Gastroesophageal sphincter (tissue), 3 donors: ENCODE measurements around the gene SPATA16.

Experiments used
- POLR2A ChIP-seq, 2 donors: fragments of 450-650 bp; IDR thresholded peaks; one replicate each; pipeline ENCODE4 v1.6.1; 2017; ENCODE audit warnings: antibody characterized with exemption in 2 of 2, mild to moderate bottlenecking in 2 of 2, moderate library complexity in 1 of 2
- POLR2AphosphoS5 ChIP-seq: sonication (generic); formaldehyde crosslinking; IDR thresholded peaks from one replicate; pipeline ENCODE4 v1.6.1; 2017; ENCODE audit warnings: antibody characterized with exemption
- TF ChIP-seq, protein P1 (sequence below), 4 experiments: fragments of 200-600 bp in 2 of 4; fragments of 450-650 bp in 2 of 4; sonication (generic) in 1 of 4; IDR thresholded peaks; one replicate each; pipeline ENCODE4 v1.5.1; 2017 to 2019; ENCODE audit warnings: antibody characterized with exemption in 4 of 4, mild to moderate bottlenecking in 2 of 4, moderate library complexity in 2 of 4

DNA sequence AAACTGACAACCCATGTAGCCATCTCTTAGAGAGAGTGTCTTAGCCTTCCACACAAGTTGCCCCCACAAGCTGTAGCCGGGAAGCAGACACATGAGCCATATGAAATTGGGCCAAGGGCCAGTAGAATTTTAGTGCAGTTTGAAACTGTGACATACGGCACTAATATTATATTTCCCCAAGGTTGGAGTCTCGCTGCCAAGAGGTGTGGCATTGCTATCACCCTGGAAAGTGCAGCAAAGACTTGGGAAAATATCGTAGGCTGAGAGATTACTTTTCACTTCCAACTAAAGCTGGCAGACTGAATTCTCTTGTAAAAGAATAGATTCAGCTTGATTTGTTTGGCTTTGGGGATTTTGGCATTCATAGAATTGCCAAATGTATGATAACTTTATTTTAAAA lies 301.4 kb downstream of the SPATA16 start:
- TF ChIP-seq, protein P1, sequence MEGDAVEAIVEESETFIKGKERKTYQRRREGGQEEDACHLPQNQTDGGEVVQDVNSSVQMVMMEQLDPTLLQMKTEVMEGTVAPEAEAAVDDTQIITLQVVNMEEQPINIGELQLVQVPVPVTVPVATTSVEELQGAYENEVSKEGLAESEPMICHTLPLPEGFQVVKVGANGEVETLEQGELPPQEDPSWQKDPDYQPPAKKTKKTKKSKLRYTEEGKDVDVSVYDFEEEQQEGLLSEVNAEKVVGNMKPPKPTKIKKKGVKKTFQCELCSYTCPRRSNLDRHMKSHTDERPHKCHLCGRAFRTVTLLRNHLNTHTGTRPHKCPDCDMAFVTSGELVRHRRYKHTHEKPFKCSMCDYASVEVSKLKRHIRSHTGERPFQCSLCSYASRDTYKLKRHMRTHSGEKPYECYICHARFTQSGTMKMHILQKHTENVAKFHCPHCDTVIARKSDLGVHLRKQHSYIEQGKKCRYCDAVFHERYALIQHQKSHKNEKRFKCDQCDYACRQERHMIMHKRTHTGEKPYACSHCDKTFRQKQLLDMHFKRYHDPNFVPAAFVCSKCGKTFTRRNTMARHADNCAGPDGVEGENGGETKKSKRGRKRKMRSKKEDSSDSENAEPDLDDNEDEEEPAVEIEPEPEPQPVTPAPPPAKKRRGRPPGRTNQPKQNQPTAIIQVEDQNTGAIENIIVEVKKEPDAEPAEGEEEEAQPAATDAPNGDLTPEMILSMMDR (IDR thresholded peaks at IDR 0.05): no peak
- TF ChIP-seq POLR2A (IDR thresholded peaks at IDR 0.05): no peak
- no peak for TF ChIP-seq POLR2AphosphoS5
